CD8-positive, alpha-beta memory T cell (primary cell): ENCODE data around the gene GAS6. TPM values are rescaled to one million over a fixed set of nuclear protein-coding genes. Genes with fewer than 3 reads are reported as not detected.

ENCODE experiments used
- CTCF ChIA-PET: fragments of 350-600 bp; sonication (Branson Sonifier 250); formaldehyde crosslinking; loops from one replicate; lab custom pipeline; 2021; ENCODE audit warnings: antibody characterized with exemption; lab: Charles Lee
- POLR2A ChIA-PET: fragments of 350-600 bp; sonication (Branson Sonifier 250); formaldehyde crosslinking; loops from one replicate; lab custom pipeline; 2021; ENCODE audit warnings: antibody characterized with exemption; lab: Charles Lee
- DNase-seq, 5 donors: peaks; one replicate each; pipeline versions ENCODE4 v3.0.0 to v3.0.0-alpha.2; 2020 to 2022; ENCODE audit warnings: mixed read lengths in 1 of 5
- H3K27ac ChIP-seq: one replicate; pipeline ENCODE4 v1.7.0; 2013; ENCODE audit warnings: low read depth, mild to moderate bottlenecking, low read length, moderate library complexity
- H3K27me3 ChIP-seq: 2 replicates; pipeline ENCODE4 v1.7.0; 2013; ENCODE audit warnings: low read length, mild to moderate bottlenecking; ENCODE audit not compliant: insufficient read depth, poor library complexity, severe bottlenecking
- H3K36me3 ChIP-seq: 2 replicates; pipeline ENCODE4 v1.7.0; 2013; ENCODE audit warnings: mild to moderate bottlenecking, low read length, moderate library complexity; ENCODE audit not compliant: insufficient read depth
- H3K4me1 ChIP-seq: 2 replicates; pipeline ENCODE4 v1.7.0; 2013; ENCODE audit warnings: mild to moderate bottlenecking, low read length, moderate library complexity; ENCODE audit not compliant: insufficient read depth
- H3K4me3 ChIP-seq: 2 replicates; pipeline ENCODE4 v1.7.0; 2013; ENCODE audit warnings: mild to moderate bottlenecking, low read length
- H3K9me3 ChIP-seq: 2 replicates; pipeline ENCODE4 v1.7.0; 2013; ENCODE audit warnings: mild to moderate bottlenecking, low read length
- H3K27ac Mint-ChIP-seq, 8 donors: one replicate each; pipeline ENCODE4 v1.8.0; 2020 to 2021; ENCODE audit warnings: mixed read lengths in 8 of 8, mild to moderate bottlenecking in 6 of 8, inconsistent platforms in 3 of 8, moderate library complexity in 3 of 8
- H3K27me3 Mint-ChIP-seq, 2 donors: one replicate each; pipeline ENCODE4 v1.8.0; 2020 to 2021; ENCODE audit warnings: mixed read lengths in 2 of 2, mild to moderate bottlenecking in 1 of 2, moderate library complexity in 1 of 2
- H3K36me3 Mint-ChIP-seq, 3 donors: one replicate each; pipeline ENCODE4 v1.8.0; 2020 to 2021; ENCODE audit warnings: mixed read lengths in 3 of 3, inconsistent platforms in 1 of 3, mild to moderate bottlenecking in 1 of 3
- H3K4me1 Mint-ChIP-seq, 3 donors: one replicate each; pipeline ENCODE4 v1.8.0; 2020 to 2021; ENCODE audit warnings: mixed read lengths in 3 of 3, inconsistent platforms in 1 of 3, mild to moderate bottlenecking in 1 of 3
- H3K4me3 Mint-ChIP-seq, 7 donors: one replicate each; pipeline ENCODE4 v1.8.0; 2020 to 2021; ENCODE audit warnings: mixed read lengths in 7 of 7, mild to moderate bottlenecking in 6 of 7, moderate library complexity in 4 of 7, inconsistent platforms in 2 of 7
- H3K9me3 Mint-ChIP-seq, 5 donors: one replicate each; pipeline ENCODE4 v1.8.0; 2020 to 2022; ENCODE audit warnings: mixed read lengths in 5 of 5, mild to moderate bottlenecking in 3 of 5, moderate library complexity in 2 of 5, inconsistent platforms in 1 of 5
- polyA plus RNA-seq: library from polyadenylated mRNA; unstranded; fragments of 300-500 nt; fragmentation: Illumina TruSeq; gene quantifications from one replicate; pipeline ENCODE4 v1.2.3, GENCODE V29; 2021
- total RNA-seq, 2 experiments: library from RNA; stranded (reverse); gene quantifications; one replicate each; pipeline ENCODE4 v1.2.3, GENCODE V29; 2021

Gene GAS6
- total and polyA plus RNA-seq, 3 experiments from 2014 or later = 0.42 to 0.50 (median 0.47) TPM

GRCh38 chr13:113851480-113851803 is 12.4 kb downstream of the GAS6 start:
- CTCF ChIA-PET = no interaction called here

GRCh38 chr13:113850722-113851479 is 13.0 kb downstream of the GAS6 start:
- H3K27me3 ChIP-seq = no peaks in the 10 kb centered on the region
- CTCF ChIA-PET = no interaction called here
- no peaks in the 10 kb centered on the region for H3K27me3 Mint-ChIP-seq
- no peaks in the 10 kb centered on the region for H3K9me3 ChIP-seq
- POLR2A ChIA-PET = no interaction called here
- no peaks in the 10 kb centered on the region for H3K36me3 ChIP-seq
- DNase-seq = no peak
- no peaks in the 10 kb centered on the region for H3K9me3 Mint-ChIP-seq
- H3K4me1 Mint-ChIP-seq = peaks cover 34 to 48% (median 35%) of the 10 kb centered on the region in 3 donors
- H3K4me3 ChIP-seq = no peak overlapping the region
- no peaks in the 10 kb centered on the region for H3K36me3 Mint-ChIP-seq
- H3K4me3 Mint-ChIP-seq = no peak overlapping the region
- H3K4me1 ChIP-seq = peaks cover 29% of the 10 kb centered on the region
- H3K27ac Mint-ChIP-seq = no peak overlapping the region
- no peak overlapping the region for H3K27ac ChIP-seq

More at GRCh38 chr13:113851480-113851803, 12.4 kb downstream of the GAS6 start:
- H3K36me3 Mint-ChIP-seq = no peaks in the 10 kb centered on the region
- H3K9me3 Mint-ChIP-seq = no peaks in the 10 kb centered on the region
- Histone ChIP-seq H3K27ac (no peak overlapping the region), H3K27me3 (no peaks in the 10 kb centered on the region), H3K4me3 (no peak overlapping the region), H3K36me3 (no peaks in the 10 kb centered on the region), H3K4me1 (peaks cover 23% of the 10 kb centered on the region), H3K9me3 (no peaks in the 10 kb centered on the region)
- peaks cover 29 to 43% (median 29%) of the 10 kb centered on the region in 3 donors for H3K4me1 Mint-ChIP-seq
- POLR2A ChIA-PET = no interaction called here
- H3K4me3 Mint-ChIP-seq = no peak overlapping the region
- DNase-seq = no peak
- H3K27ac Mint-ChIP-seq = no peak overlapping the region
- H3K27me3 Mint-ChIP-seq = no peaks in the 10 kb centered on the region

- H3K4me1 Mint-ChIP-seq = peaks cover 42 to 54% (median 42%) of the 10 kb centered on the region in 3 donors
- no peaks in the 10 kb centered on the region for H3K36me3 ChIP-seq
- H3K9me3 Mint-ChIP-seq = no peaks in the 10 kb centered on the region
- no peak overlapping the region for H3K27ac ChIP-seq
- no peak overlapping the region for H3K27ac Mint-ChIP-seq
- H3K4me3 ChIP-seq = no peak overlapping the region
- no peak overlapping the region for H3K4me3 Mint-ChIP-seq
- no peaks in the 10 kb centered on the region for H3K27me3 Mint-ChIP-seq
- POLR2A ChIA-PET = no interaction called here
- no peaks in the 10 kb centered on the region for H3K27me3 ChIP-seq
- DNase-seq = no peak
- CTCF ChIA-PET = no interaction called here
- no peaks in the 10 kb centered on the region for H3K36me3 Mint-ChIP-seq
- H3K9me3 ChIP-seq = no peaks in the 10 kb centered on the region
- peaks cover 34% of the 10 kb centered on the region for H3K4me1 ChIP-seq
Observed at GRCh38 chr13:113849981-113850721, 13.7 kb downstream of the GAS6 start.

- no peak overlapping the region for H3K27ac ChIP-seq
- Mint-ChIP-seq H3K27me3 (no peaks in the 10 kb centered on the region), H3K4me1 (peaks cover 43 to 54% (median 44%) of the 10 kb centered on the region in 3 donors), H3K4me3 (peak overlapping the region in 1 of 7 donors; percentile 6), H3K36me3 (no peaks in the 10 kb centered on the region), H3K27ac (no peak overlapping the region), H3K9me3 (no peaks in the 10 kb centered on the region)
- no peaks in the 10 kb centered on the region for H3K36me3 ChIP-seq
- CTCF ChIA-PET = no interaction called here
- H3K4me1 ChIP-seq = peaks cover 34% of the 10 kb centered on the region
- no peaks in the 10 kb centered on the region for H3K9me3 ChIP-seq
- no peak overlapping the region for H3K4me3 ChIP-seq
- DNase-seq = no peak
- no peaks in the 10 kb centered on the region for H3K27me3 ChIP-seq
- POLR2A ChIA-PET = no interaction called here
Observed at GRCh38 chr13:113849546-113849945, 14.3 kb downstream of the GAS6 start.

GRCh38 chr13:113848431-113849260 is 15.2 kb downstream of the GAS6 start:
- Histone ChIP-seq H3K27ac (no peak overlapping the region), H3K36me3 (no peaks in the 10 kb centered on the region), H3K27me3 (no peaks in the 10 kb centered on the region), H3K4me3 (no peak overlapping the region), H3K9me3 (no peaks in the 10 kb centered on the region), H3K4me1 (peaks cover 32% of the 10 kb centered on the region)
- Mint-ChIP-seq H3K36me3 (no peaks in the 10 kb centered on the region), H3K4me3 (no peak overlapping the region), H3K4me1 (peaks cover 41 to 54% (median 46%) of the 10 kb centered on the region in 3 donors), H3K27me3 (peaks cover 0 to 1% of the 10 kb centered on the region in 2 donors), H3K9me3 (no peaks in the 10 kb centered on the region), H3K27ac (no peak overlapping the region)
- no peak for DNase-seq
- ChIA-PET CTCF (no interaction called here), POLR2A (no interaction called here)

- Histone ChIP-seq H3K27ac (no peak overlapping the region), H3K9me3 (no peaks in the 10 kb centered on the region), H3K4me3 (no peak overlapping the region), H3K27me3 (no peaks in the 10 kb centered on the region), H3K4me1 (peaks cover 32% of the 10 kb centered on the region), H3K36me3 (no peaks in the 10 kb centered on the region)
- no peak overlapping the region for H3K27ac Mint-ChIP-seq
- no peak overlapping the region for H3K4me3 Mint-ChIP-seq
- no peaks in the 10 kb centered on the region for H3K9me3 Mint-ChIP-seq
- H3K36me3 Mint-ChIP-seq = no peaks in the 10 kb centered on the region
- peaks cover 36 to 50% (median 42%) of the 10 kb centered on the region in 3 donors for H3K4me1 Mint-ChIP-seq
- ChIA-PET CTCF (no interaction called here), POLR2A (no interaction called here)
- no peak for DNase-seq
- H3K27me3 Mint-ChIP-seq = peaks cover 0 to 1% of the 10 kb centered on the region in 2 donors
Observed at GRCh38 chr13:113848020-113848419, 15.9 kb downstream of the GAS6 start.

- CTCF ChIA-PET = no interaction called here
- H3K4me3 ChIP-seq = peak overlapping the region; percentile 29
Observed at GRCh38 chr13:113846636-113847318, 17.1 kb downstream of the GAS6 start.

More at GRCh38 chr13:113846636-113847318, 17.1 kb downstream of the GAS6 start:
- Mint-ChIP-seq H3K4me1 (peaks cover 43 to 58% (median 51%) of the 10 kb centered on the region in 3 donors), H3K27me3 (peaks cover 0 to 1% of the 10 kb centered on the region in 2 donors), H3K4me3 (peak overlapping the region; percentile 65 to 88 (median 75)), H3K9me3 (peaks cover 0 to 3% (median 0%) of the 10 kb centered on the region in 5 donors), H3K27ac (peak overlapping the region; percentile 42 to 81 (median 52)), H3K36me3 (no peaks in the 10 kb centered on the region)
- DNase-seq = peak in 3 of 5 donors; percentile 40 to 65 (median 52)
- no peaks in the 10 kb centered on the region for H3K9me3 ChIP-seq
- POLR2A ChIA-PET = no interaction called here
- peaks cover 37% of the 10 kb centered on the region for H3K4me1 ChIP-seq
- H3K36me3 ChIP-seq = no peaks in the 10 kb centered on the region
- H3K27ac ChIP-seq = no peak overlapping the region
- no peaks in the 10 kb centered on the region for H3K27me3 ChIP-seq
